Stomach (tissue), 9 donors: Measurements from ENCODE around the gene ANKRD42. TPM values are rescaled to one million over a fixed set of nuclear protein-coding genes. Genes with fewer than 3 reads are reported as not detected.

Experiments used
- DNase-seq, 2 donors: peaks; one replicate each; pipeline versions ENCODE4 v3.0.0 to v3.0.0-alpha.2; 2013 to 2019
- H3K27ac ChIP-seq, 5 donors: fragments of 200-600 bp in 4 of 5; sonication (generic) in 4 of 5; one replicate each; pipeline ENCODE4 v1.5.1; 2013 to 2019; ENCODE audit warnings: mild to moderate bottlenecking in 1 of 5, moderate library complexity in 1 of 5
- H3K27me3 ChIP-seq, 3 donors: fragments of 200-600 bp; sonication (generic); one replicate each; pipeline ENCODE4 v1.5.1; 2017 to 2019; ENCODE audit warnings: mixed run types in 1 of 3
- H3K36me3 ChIP-seq, 4 donors: fragments of 200-600 bp; sonication (generic); 1 replicate in 3 of 4; 2 replicates in 1 of 4; pipeline ENCODE4 v1.5.1; 2016 to 2019
- H3K4me1 ChIP-seq, 4 donors: fragments of 200-600 bp; sonication (generic); one replicate each; pipeline ENCODE4 v1.5.1; 2016 to 2019
- H3K4me3 ChIP-seq, 4 donors: fragments of 200-600 bp; sonication (generic) in 3 of 4; one replicate each; pipeline ENCODE4 v1.5.1; 2016 to 2019; ENCODE audit warnings: mild to moderate bottlenecking in 1 of 4
- H3K9me3 ChIP-seq, 4 donors: fragments of 200-600 bp; sonication (generic); one replicate each; pipeline ENCODE4 v1.5.1; 2016 to 2019
- CTCF ChIP-seq, 7 experiments: fragments of 450-650 bp in 4 of 7; fragments of 200-600 bp in 3 of 7; sonication (generic) in 3 of 7; IDR thresholded peaks; one replicate each; pipeline ENCODE4 v1.5.1; 2016 to 2019; ENCODE audit warnings: antibody characterized with exemption in 7 of 7, control low read depth in 2 of 7, mild to moderate bottlenecking in 1 of 7
- EP300 ChIP-seq: sonication (generic); formaldehyde crosslinking; IDR thresholded peaks from one replicate; pipeline ENCODE4 v1.6.1; 2017; ENCODE audit warnings: antibody characterized with exemption
- POLR2A ChIP-seq, 4 donors: fragments of 450-650 bp; IDR thresholded peaks; one replicate each; pipeline ENCODE4 v1.6.1; 2016; ENCODE audit warnings: antibody characterized with exemption in 4 of 4, control low read depth in 2 of 4, mild to moderate bottlenecking in 1 of 4, moderate library complexity in 1 of 4
- POLR2AphosphoS5 ChIP-seq, 3 donors: sonication (generic); formaldehyde crosslinking; IDR thresholded peaks; one replicate each; pipeline ENCODE4 v1.6.1; 2016; ENCODE audit warnings: antibody characterized with exemption in 3 of 3
- WGBS, 5 donors: extraction: QIAGEN DNeasy Blood & Tissue Kit in 3 of 5; methylation state at CpG; one replicate each; pipeline versions ENCODE4 v1.1.5 to v1.1.7; 2013 to 2018; 5-methylcytosine and 5-hydroxymethylcytosine counted together
- intact Hi-C: fragments of 100-400 bp; cut with DNase I; formaldehyde crosslinking; loops from one replicate; pipeline ENCODE4 v1.15.1; 2023; ENCODE audit warnings: low total_unique reads
- polyA plus RNA-seq, 3 donors: library from polyadenylated mRNA; stranded (reverse); fragments of 200-250 nt; gene quantifications; one replicate each; pipeline ENCODE4 v1.2.3, GENCODE V29; 2013
- total RNA-seq, 5 donors: library from RNA; depleted of rRNA; stranded (reverse); fragments of >200 nt; gene quantifications; one replicate each; pipeline versions ENCODE4 v1.1.0 to v1.2.3, GENCODE V29; 2014 to 2016
- donor health status: healthy with polysubstance abuse.
- donor health status: Bipolar disorder and iron deficiency.
- donor health status: healthy.

Gene ANKRD42
- total and polyA plus RNA-seq, 8 donors, result 0.87 to 21.0 (median 4.9) TPM

DNA sequence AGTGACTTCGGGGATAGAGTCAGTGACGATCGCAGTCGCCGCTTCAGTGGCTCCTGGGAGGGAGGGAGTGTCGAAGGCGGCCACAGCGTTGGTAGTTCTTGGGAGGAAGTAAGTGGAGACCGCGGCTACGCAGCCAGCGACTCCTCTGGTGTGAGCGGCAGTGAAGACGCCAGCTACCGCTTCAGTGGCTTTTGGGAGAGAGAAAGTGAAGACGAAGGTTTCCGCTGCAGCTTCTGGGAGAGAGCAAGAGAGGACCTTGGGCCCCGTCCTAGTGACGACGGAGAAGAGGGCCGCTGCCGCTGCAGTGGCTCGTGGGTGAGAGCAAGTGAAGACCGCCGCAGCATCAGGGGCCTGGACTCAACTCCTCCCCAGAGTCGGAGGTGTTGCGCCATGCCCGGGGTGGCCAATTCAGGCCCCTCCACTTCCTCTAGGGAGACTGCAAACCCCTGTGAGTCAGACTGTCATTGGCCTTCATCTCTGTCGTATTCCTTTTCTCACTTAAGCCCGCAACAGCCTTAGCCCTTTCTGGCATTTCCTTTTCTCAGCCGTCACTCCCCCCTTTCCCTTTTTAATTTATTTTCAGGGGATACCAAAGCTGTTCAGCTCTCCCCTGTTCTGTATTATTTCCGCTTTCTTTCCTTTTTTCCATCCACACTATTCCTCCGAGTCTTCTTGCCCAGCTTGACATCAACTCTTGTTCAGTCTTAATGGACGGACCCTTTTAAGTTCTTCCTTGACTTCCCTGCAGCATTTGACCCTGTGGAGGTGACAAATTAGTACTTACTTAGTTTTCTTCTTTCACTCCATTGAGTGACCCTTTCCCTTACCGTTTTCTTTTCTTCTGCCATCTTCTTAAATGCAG lies 1.0 kb downstream of the ANKRD42 start:
- TF ChIP-seq POLR2A (IDR thresholded peaks at IDR 0.05) (no peak), POLR2AphosphoS5 (IDR thresholded peaks at IDR 0.05) (peak in 2 of 3 donors; percentile 57 to 72)
- H3K4me1 ChIP-seq, result peaks cover 27 to 56% (median 41%) of the 10 kb centered on the region in 4 donors
- H3K27me3 ChIP-seq, result no peaks in the 10 kb centered on the region
- WGBS, 5 donors, result 1 to 3% (median 2%) methylated on average over 33 to 35 of the region's 35 CpGs
- intact Hi-C loops, result no loop called here
- H3K9me3 ChIP-seq, result no peaks in the 10 kb centered on the region
- H3K36me3 ChIP-seq, result peaks cover 18 to 34% (median 31%) of the 10 kb centered on the region in 4 donors
- peak overlapping the region; percentile 75 to 95 (median 91) for H3K27ac ChIP-seq
- peak overlapping the region; percentile 66 to 85 (median 75) for H3K4me3 ChIP-seq
- DNase-seq, result peak; percentile 62 to 81

- Histone ChIP-seq H3K4me3 (peak overlapping the region; percentile 66 to 85 (median 75)), H3K36me3 (peaks cover 12 to 29% (median 25%) of the 10 kb centered on the region in 4 donors), H3K9me3 (no peaks in the 10 kb centered on the region), H3K27ac (peak overlapping the region in 4 of 5 donors; percentile 90 to 95 (median 92)), H3K27me3 (no peaks in the 10 kb centered on the region), H3K4me1 (peaks cover 27 to 60% (median 44%) of the 10 kb centered on the region in 4 donors)
- 21 to 36% (median 25%) methylated on average over 4 of the region's 4 CpGs for WGBS, 5 donors
- TF ChIP-seq EP300 (no peak), CTCF (IDR thresholded peaks at IDR 0.05) (no peak), POLR2AphosphoS5 (IDR thresholded peaks at IDR 0.05) (no peak), POLR2A (IDR thresholded peaks at IDR 0.05) (no peak)
- DNase-seq, result peak in 1 of 2 donors; percentile 9
- intact Hi-C loops, result no loop called here
These were observed 1.6 kb downstream of the ANKRD42 start for GRCh38 chr11:83195143-83195466.

DNA sequence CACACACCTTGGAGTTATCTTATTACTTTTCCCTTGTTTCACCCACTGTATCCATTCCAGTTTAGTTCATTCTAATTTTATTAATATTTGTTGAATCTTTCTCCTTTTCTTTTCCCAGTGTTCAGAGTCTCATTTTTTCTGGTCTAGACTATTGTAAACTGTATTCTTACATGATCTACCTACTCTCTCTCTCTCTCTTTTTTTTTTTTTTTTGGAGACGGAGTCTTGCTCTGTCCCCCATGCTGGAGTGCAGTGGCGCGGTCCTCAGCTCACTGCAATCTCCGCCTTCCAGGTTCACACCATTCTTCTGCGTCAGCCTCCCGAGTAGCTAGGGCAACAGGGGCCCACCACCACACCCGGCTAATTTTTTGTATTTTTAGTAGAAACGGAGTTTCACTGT lies 2.1 kb downstream of the ANKRD42 start:
- no peak for DNase-seq
- Histone ChIP-seq H3K27me3 (no peaks in the 10 kb centered on the region), H3K9me3 (no peaks in the 10 kb centered on the region), H3K4me3 (peak overlapping the region in 2 of 4 donors; percentile 77 to 85), H3K27ac (peak overlapping the region in 3 of 5 donors; percentile 90 to 92 (median 91)), H3K36me3 (peaks cover 6 to 24% (median 20%) of the 10 kb centered on the region in 4 donors), H3K4me1 (peaks cover 27 to 65% (median 46%) of the 10 kb centered on the region in 4 donors)
- WGBS, 5 donors, result 95 to 98% (median 96%) methylated on average over 8 of the region's 8 CpGs
- TF ChIP-seq EP300 (no peak), POLR2A (IDR thresholded peaks at IDR 0.05) (no peak), CTCF (IDR thresholded peaks at IDR 0.05) (no peak), POLR2AphosphoS5 (IDR thresholded peaks at IDR 0.05) (no peak)
- intact Hi-C loops, result no loop called here

- 30 to 68% (median 57%) methylated on average over 1 of the region's 1 CpG for WGBS, 5 donors
- Histone ChIP-seq H3K27me3 (no peaks in the 10 kb centered on the region), H3K9me3 (no peaks in the 10 kb centered on the region), H3K27ac (peak overlapping the region in 1 of 5 donors; percentile 47), H3K4me3 (no peak overlapping the region), H3K36me3 (peaks cover 0 to 31% (median 20%) of the 10 kb centered on the region in 4 donors), H3K4me1 (peaks cover 9 to 43% (median 29%) of the 10 kb centered on the region in 4 donors)
- intact Hi-C loops, result no loop called here
- TF ChIP-seq EP300 (no peak), CTCF (IDR thresholded peaks at IDR 0.05) (no peak), POLR2AphosphoS5 (IDR thresholded peaks at IDR 0.05) (no peak), POLR2A (IDR thresholded peaks at IDR 0.05) (no peak)
- no peak for DNase-seq
These were observed 6.5 kb downstream of the ANKRD42 start for GRCh38 chr11:83200035-83200434.
